Body of pancreas (tissue), 4 donors: ENCODE results near the gene TULP4. TPM values are rescaled to one million over a fixed set of nuclear protein-coding genes. Genes with fewer than 3 reads are reported as not detected.

Source experiments
- ATAC-seq: fragments of 150-250 bp; one replicate; pipeline ENCODE4 v1.9.1; 2016
- DNase-seq, 4 donors: peaks; one replicate each; pipeline ENCODE4 v3.0.0-alpha.2; 2019
- H3K27ac ChIP-seq, 4 donors: fragments of 200-600 bp; sonication (generic); 1 replicate in 3 of 4; 2 replicates in 1 of 4; pipeline versions ENCODE4 v1.5.1 to v1.6.1; 2016 to 2019; ENCODE audit warnings: mild to moderate bottlenecking in 1 of 4, mixed read lengths in 1 of 4, moderate library complexity in 1 of 4
- H3K27me3 ChIP-seq, 2 donors: fragments of 200-600 bp; sonication (generic); one replicate each; pipeline ENCODE4 v1.6.0; 2016; ENCODE audit warnings: mild to moderate bottlenecking in 1 of 2
- H3K36me3 ChIP-seq, 2 donors: fragments of 200-600 bp; sonication (generic); replicated peaks in 1 of 2; 2 replicates each; pipeline ENCODE4 v1.5.1; 2016; ENCODE audit warnings: low read depth in 2 of 2; ENCODE audit not compliant: insufficient read depth in 1 of 2
- H3K4me1 ChIP-seq: fragments of 200-600 bp; sonication (generic); one replicate; pipeline ENCODE4 v1.6.0; 2016
- H3K4me3 ChIP-seq, 2 donors: fragments of 200-600 bp; sonication (generic); 1 replicate in 1 of 2; 2 replicates in 1 of 2; pipeline ENCODE4 v1.5.1; 2016 to 2019
- H3K9me3 ChIP-seq, 3 donors: fragments of 200-600 bp; sonication (generic); 1 replicate in 2 of 3; 2 replicates in 1 of 3; pipeline ENCODE4 v1.5.1; 2016
- POLR2A ChIP-seq, 3 donors: fragments of 450-650 bp; IDR thresholded peaks; one replicate each; pipeline ENCODE4 v1.6.1; 2016; ENCODE audit warnings: antibody characterized with exemption in 3 of 3, mild to moderate bottlenecking in 2 of 3
- WGBS, 2 donors: methylation state at CpG; one replicate each; pipeline ENCODE4 v1.1.5; 2017; 5-methylcytosine and 5-hydroxymethylcytosine counted together
- intact Hi-C: fragments of 100-400 bp; cut with DNase I; formaldehyde crosslinking; loops from one replicate; pipeline ENCODE4 v1.15.1; 2023
- total RNA-seq, 2 donors: library from RNA; depleted of rRNA; stranded (reverse); fragments of >200 nt; gene quantifications; one replicate each; pipeline ENCODE4 v1.1.0, GENCODE V29; 2016
- TF ChIP-seq, protein P1 (sequence below), 7 experiments: fragments of 450-650 bp in 4 of 7; fragments of 200-600 bp in 3 of 7; sonication (generic) in 3 of 7; IDR thresholded peaks; one replicate each; pipeline ENCODE4 v1.5.1; 2016 to 2019; ENCODE audit warnings: antibody characterized with exemption in 7 of 7

The TULP4 gene
- total RNA-seq, 2 donors from 2014 or later = 81.2 to 92.3 TPM

DNA sequence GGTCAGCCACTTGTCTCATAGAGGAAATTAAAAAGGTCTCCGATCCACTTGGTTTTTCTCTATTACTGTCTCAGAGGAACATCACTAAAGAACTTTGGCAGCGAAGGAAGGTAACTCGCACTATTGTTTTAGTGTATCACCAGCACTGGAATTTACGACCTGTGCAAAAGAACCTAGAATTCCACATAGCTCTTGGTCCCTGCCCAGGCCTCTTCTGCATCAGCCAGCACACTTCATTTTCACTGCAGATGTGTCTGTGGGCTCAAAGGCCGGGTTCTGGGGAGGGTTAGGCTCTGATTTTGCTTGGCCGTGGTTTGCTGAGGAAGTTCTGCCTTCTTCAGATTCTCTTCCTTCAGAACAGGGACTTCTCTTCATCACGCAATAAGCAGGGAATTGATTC, 144.9 kb downstream of the TULP4 start:
- WGBS, 2 donors = 90 to 91% methylated on average over 7 of the region's 7 CpGs
- DNase-seq (no peak), ATAC-seq (no peak)
- H3K27ac ChIP-seq = no peak overlapping the region
- H3K4me1 ChIP-seq = no peaks in the 10 kb centered on the region
- TF ChIP-seq POLR2A (IDR thresholded peaks at IDR 0.05) = no peak
- TF ChIP-seq, protein P1, sequence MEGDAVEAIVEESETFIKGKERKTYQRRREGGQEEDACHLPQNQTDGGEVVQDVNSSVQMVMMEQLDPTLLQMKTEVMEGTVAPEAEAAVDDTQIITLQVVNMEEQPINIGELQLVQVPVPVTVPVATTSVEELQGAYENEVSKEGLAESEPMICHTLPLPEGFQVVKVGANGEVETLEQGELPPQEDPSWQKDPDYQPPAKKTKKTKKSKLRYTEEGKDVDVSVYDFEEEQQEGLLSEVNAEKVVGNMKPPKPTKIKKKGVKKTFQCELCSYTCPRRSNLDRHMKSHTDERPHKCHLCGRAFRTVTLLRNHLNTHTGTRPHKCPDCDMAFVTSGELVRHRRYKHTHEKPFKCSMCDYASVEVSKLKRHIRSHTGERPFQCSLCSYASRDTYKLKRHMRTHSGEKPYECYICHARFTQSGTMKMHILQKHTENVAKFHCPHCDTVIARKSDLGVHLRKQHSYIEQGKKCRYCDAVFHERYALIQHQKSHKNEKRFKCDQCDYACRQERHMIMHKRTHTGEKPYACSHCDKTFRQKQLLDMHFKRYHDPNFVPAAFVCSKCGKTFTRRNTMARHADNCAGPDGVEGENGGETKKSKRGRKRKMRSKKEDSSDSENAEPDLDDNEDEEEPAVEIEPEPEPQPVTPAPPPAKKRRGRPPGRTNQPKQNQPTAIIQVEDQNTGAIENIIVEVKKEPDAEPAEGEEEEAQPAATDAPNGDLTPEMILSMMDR (IDR thresholded peaks at IDR 0.05) = no peak
- no peak overlapping the region for H3K4me3 ChIP-seq
- no peaks in the 10 kb centered on the region for H3K27me3 ChIP-seq
- no peaks in the 10 kb centered on the region for H3K9me3 ChIP-seq
- H3K36me3 ChIP-seq = peaks cover 0 to 6% of the 10 kb centered on the region in 2 donors
- intact Hi-C loops = no loop called here

GRCh38 chr6:158457616-158458278, 145.5 kb downstream of the TULP4 start:
- ATAC-seq (no peak), DNase-seq (no peak)
- TF ChIP-seq, protein P1 (IDR thresholded peaks at IDR 0.05) = no peak
- TF ChIP-seq POLR2A (IDR thresholded peaks at IDR 0.05) = no peak
- Histone ChIP-seq H3K4me1 (no peaks in the 10 kb centered on the region), H3K27ac (no peak overlapping the region), H3K27me3 (no peaks in the 10 kb centered on the region), H3K4me3 (no peak overlapping the region), H3K36me3 (peaks cover 0 to 6% of the 10 kb centered on the region in 2 donors), H3K9me3 (no peaks in the 10 kb centered on the region)
- intact Hi-C loops = no loop called here
- whole genome bisulfite sequencing, 2 donors = 73 to 76% methylated on average over 4 of the region's 4 CpGs

DNA sequence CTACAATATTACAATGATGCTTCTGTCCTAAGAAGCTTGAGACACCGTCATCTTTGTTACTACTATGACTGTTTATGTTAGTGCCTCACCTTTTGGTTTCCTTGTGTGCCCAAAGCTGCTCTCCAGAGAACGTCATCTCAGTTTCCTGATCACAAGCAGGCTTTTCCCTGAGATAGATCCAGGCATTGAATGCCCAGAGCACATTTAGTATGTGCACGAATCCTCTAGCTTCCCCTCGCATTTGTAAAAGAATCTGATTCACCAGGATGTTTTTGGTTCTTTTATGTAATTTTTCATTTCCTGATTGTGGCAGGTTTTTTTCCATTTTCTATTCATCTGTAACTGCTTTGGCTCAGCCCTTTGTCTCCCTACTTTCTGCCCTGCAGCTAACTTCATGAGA, 147.5 kb downstream of the TULP4 start:
- ATAC-seq (no peak), DNase-seq (no peak)
- TF ChIP-seq, protein P1 (IDR thresholded peaks at IDR 0.05) = no peak
- H3K27me3 ChIP-seq = no peaks in the 10 kb centered on the region
- H3K9me3 ChIP-seq = no peaks in the 10 kb centered on the region
- no peak overlapping the region for H3K27ac ChIP-seq
- no peak overlapping the region for H3K4me3 ChIP-seq
- H3K4me1 ChIP-seq = no peaks in the 10 kb centered on the region
- WGBS, 2 donors = 83 to 92% methylated on average over 4 of the region's 4 CpGs
- intact Hi-C loops = no loop called here
- H3K36me3 ChIP-seq = peaks cover 0 to 6% of the 10 kb centered on the region in 2 donors

GRCh38 chr6:158460602-158461169, 148.4 kb downstream of the TULP4 start:
- no peak for DNase-seq
- TF ChIP-seq, protein P1 (IDR thresholded peaks at IDR 0.05) = no peak
- TF ChIP-seq POLR2A (IDR thresholded peaks at IDR 0.05) = no peak
- H3K4me3 ChIP-seq = no peak overlapping the region
- H3K27ac ChIP-seq = no peak overlapping the region
- H3K27me3 ChIP-seq = no peaks in the 10 kb centered on the region
- ATAC-seq = no peak
- 93 to 95% methylated on average over 2 of the region's 2 CpGs for WGBS, 2 donors
- H3K9me3 ChIP-seq = no peaks in the 10 kb centered on the region
- intact Hi-C loops = no loop called here
- peaks cover 0 to 6% of the 10 kb centered on the region in 2 donors for H3K36me3 ChIP-seq
- H3K4me1 ChIP-seq = no peaks in the 10 kb centered on the region

GRCh38 chr6:158461954-158462353, 149.7 kb downstream of the TULP4 start:
- Histone ChIP-seq H3K4me1 (no peaks in the 10 kb centered on the region), H3K27ac (no peak overlapping the region), H3K9me3 (no peaks in the 10 kb centered on the region), H3K36me3 (peaks cover 0 to 6% of the 10 kb centered on the region in 2 donors), H3K4me3 (no peak overlapping the region), H3K27me3 (no peaks in the 10 kb centered on the region)
- WGBS, 2 donors = 84 to 94% methylated on average over 2 of the region's 2 CpGs
- no peak for ATAC-seq
- no peak for TF ChIP-seq POLR2A (IDR thresholded peaks at IDR 0.05)
- TF ChIP-seq, protein P1 (IDR thresholded peaks at IDR 0.05) = no peak
- intact Hi-C loops = no loop called here
- no peak for DNase-seq
